ENCODE measurements around the gene WDR3. TPM values are rescaled to one million over a fixed set of nuclear protein-coding genes. Genes with fewer than 3 reads are reported as not detected.

The WDR3 gene
- 29.1 to 37.6 TPM (median 33.2 TPM) in 5 replicates for total RNA-seq (2022; extraction: Qiagen RNA extraction; ENCODE audit: low read depth)

DNA sequence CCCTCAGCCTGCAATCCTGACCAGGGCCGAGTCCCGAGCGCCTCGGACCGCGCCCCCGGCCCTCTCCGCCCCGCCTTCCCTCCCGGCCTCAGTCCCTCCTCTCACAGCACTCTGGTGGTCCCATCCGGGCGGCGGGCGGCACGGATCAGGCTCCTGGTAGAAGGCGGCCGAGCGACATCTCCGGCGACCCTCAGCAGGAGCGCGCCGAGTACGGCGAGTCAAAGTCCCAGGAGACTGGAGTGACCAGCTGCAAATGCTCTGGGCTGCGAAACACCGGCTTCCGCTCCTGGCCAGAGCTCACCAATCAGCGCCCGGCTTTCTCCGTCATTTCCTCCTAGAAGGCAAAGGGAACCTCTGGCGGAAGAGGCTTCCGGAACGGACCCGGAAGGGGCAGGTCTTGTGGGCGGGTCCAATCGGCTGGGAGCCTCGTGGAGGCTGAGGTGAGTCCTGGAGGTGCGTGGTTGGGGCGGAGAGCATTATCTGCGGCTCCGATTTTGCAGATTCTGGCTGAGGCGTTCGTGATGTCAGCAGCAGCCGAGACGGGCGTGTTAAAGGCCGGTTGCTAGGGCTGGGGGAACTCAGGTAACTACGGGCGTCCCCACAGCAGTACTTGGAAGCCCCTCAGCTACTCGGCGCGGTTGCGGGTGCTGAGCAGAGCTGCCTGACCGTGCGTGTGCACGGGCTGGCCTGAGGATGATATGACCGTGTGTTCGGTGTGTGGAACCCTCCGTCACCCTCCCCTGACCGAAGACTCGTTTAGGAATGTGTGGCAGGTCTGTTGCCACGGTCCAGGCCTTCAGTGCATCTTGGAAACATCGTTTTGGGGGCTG is at the start of gene WDR3, which contains the start of gene GDAP2:
TSS of gene WDR3 (plus strand) at position 397 of the 830 bp plus-strand sequence. CDS start 3,581 bp downstream, outside the sequence.
TSS of gene GDAP2 (minus strand) at position 279 of the 830 bp plus-strand sequence. CDS start 9,264 bp downstream, outside the sequence.

Other genes with a start within 250 kb of the WDR3 start
- 6.8 to 8.5 TPM (median 8.3 TPM) in 5 replicates for gene GDAP2, start 118 bp upstream of the WDR3 start, total RNA-seq (2022; extraction: Qiagen RNA extraction; ENCODE audit: low read depth)

Measured in A549 treated with RU486 at 1 μM for 4 hours (cell line).